MM.1S (cell line): ENCODE measurements around the gene XCL2.

Source experiments
- EZH2 ChIP-seq: fragments of 300-600 bp; sonication (generic); optimal IDR thresholded peaks from 2 replicates; pipeline ENCODE3; 2017; ENCODE audit warnings: low read depth, mild to moderate bottlenecking, antibody characterized with exemption, low read length, mixed read lengths
- TF ChIP-seq, protein P1 (sequence below): fragments of 300-600 bp; sonication (generic); IDR thresholded peaks from 2 replicates; pipeline ENCODE4 v1.5.1; 2016; ENCODE audit warnings: antibody characterized with exemption, low read length, mixed read lengths

DNA sequence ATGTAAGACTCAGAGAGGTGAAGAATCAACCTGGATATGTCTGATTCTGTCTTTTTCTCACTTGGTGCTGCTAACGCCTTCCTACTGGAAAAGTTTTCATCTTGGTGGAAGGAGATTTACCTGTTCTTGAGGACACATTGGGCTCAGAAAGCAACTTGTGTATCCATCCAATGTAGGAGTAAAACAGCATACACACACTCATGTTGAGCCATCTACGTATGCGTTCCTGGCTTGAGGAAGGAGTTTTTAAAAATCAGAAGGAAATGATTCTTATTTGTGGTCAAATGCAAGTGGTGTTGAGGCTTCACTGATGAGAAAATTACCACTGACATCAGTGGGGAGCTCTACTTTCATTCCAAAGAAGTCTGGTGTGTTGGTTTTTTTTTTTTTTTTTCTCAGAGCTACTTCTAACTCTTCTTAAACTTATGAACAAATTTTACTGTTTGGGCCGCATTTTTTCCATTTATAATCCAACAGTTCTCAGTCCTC is 25.6 kb downstream of the XCL2 start:
- TF ChIP-seq, protein P1, sequence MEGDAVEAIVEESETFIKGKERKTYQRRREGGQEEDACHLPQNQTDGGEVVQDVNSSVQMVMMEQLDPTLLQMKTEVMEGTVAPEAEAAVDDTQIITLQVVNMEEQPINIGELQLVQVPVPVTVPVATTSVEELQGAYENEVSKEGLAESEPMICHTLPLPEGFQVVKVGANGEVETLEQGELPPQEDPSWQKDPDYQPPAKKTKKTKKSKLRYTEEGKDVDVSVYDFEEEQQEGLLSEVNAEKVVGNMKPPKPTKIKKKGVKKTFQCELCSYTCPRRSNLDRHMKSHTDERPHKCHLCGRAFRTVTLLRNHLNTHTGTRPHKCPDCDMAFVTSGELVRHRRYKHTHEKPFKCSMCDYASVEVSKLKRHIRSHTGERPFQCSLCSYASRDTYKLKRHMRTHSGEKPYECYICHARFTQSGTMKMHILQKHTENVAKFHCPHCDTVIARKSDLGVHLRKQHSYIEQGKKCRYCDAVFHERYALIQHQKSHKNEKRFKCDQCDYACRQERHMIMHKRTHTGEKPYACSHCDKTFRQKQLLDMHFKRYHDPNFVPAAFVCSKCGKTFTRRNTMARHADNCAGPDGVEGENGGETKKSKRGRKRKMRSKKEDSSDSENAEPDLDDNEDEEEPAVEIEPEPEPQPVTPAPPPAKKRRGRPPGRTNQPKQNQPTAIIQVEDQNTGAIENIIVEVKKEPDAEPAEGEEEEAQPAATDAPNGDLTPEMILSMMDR, result no peak
- no peak for TF ChIP-seq EZH2
